K562 (cell line): ENCODE results near the gene LTBP1. TPM values are rescaled to one million over a fixed set of nuclear protein-coding genes. Genes with fewer than 3 reads are reported as not detected.

Experiments
- CSDE1 ChIP-seq, 2 experiments: fragments of 450-650 bp; IDR thresholded peaks; 2 replicates each; pipeline ENCODE4 v1.6.1; 2016; ENCODE audit warnings: mild to moderate bottlenecking in 1 of 2
- DLX4 ChIP-seq: fragments of 250-450 bp; sonication (Bioruptor Pico); IDR thresholded peaks from 2 replicates; pipeline ENCODE4 v1.6.1; 2021; ENCODE audit warnings: mild to moderate bottlenecking
- FOXA3 ChIP-seq, 2 experiments: fragments of 450-650 bp in 1 of 2; sonication (generic) in 1 of 2; formaldehyde crosslinking; IDR thresholded peaks in 1 of 2; conservative IDR thresholded peaks in 1 of 2; 2 replicates each; pipeline versions ENCODE4 v1.4.0 to v1.8.0; 2020 to 2022; ENCODE audit warnings: mild to moderate bottlenecking in 2 of 2, missing genetic modification reagents in 1 of 2
- GATA2 ChIP-seq: sonication (generic); formaldehyde crosslinking; IDR thresholded peaks from 2 replicates; pipeline ENCODE4 v1.4.0; 2020; ENCODE audit warnings: mild to moderate bottlenecking, missing genetic modification reagents
- HDAC3 ChIP-seq: fragments of 450-650 bp; IDR thresholded peaks from 2 replicates; pipeline ENCODE4 v1.6.1; 2018; ENCODE audit warnings: borderline replicate concordance, mild to moderate bottlenecking, moderate library complexity; ENCODE audit not compliant: partially characterized antibody
- HNRNPK ChIP-seq: fragments of 200-400 bp; formaldehyde crosslinking; IDR thresholded peaks from one replicate; pipeline ENCODE4 v1.6.1; 2018; ENCODE audit warnings: mild to moderate bottlenecking, low read depth, low read length; ENCODE audit not compliant: poor library complexity, severe bottlenecking
- MBD2 ChIP-seq: sonication (generic); IDR thresholded peaks from 2 replicates; pipeline ENCODE4 v1.6.1; 2016; ENCODE audit warnings: low read depth, borderline replicate concordance
- NUFIP1 ChIP-seq: fragments of 450-650 bp; IDR thresholded peaks from 2 replicates; pipeline ENCODE4 v1.6.1; 2018; ENCODE audit not compliant: partially characterized antibody
- PYGO2 ChIP-seq: fragments of 450-650 bp; IDR thresholded peaks from 2 replicates; pipeline ENCODE4 v1.6.1; 2016; ENCODE audit warnings: mild to moderate bottlenecking, missing genetic modification characterization, moderate library complexity, missing compliant biosample characterization
- SNIP1 ChIP-seq: fragments of 450-650 bp; IDR thresholded peaks from 2 replicates; pipeline ENCODE4 v1.7.1; 2017; ENCODE audit warnings: low read depth, mild to moderate bottlenecking
- TRIM25 ChIP-seq: fragments of 450-650 bp; IDR thresholded peaks from 2 replicates; pipeline ENCODE4 v1.7.0; 2016; ENCODE audit warnings: borderline replicate concordance
- ZBTB11 ChIP-seq, 3 experiments: fragments of 200-800 bp in 1 of 3; fragments of 250-450 bp in 1 of 3; fragments of 450-650 bp in 1 of 3; sonication (Bioruptor Pico) in 1 of 3; sonication (Bioruptor generic) in 1 of 3; formaldehyde crosslinking in 1 of 3; IDR thresholded peaks; 2 replicates each; pipeline versions ENCODE4 v1.6.1 to v1.8.0; 2016 to 2022; ENCODE audit warnings: mild to moderate bottlenecking in 2 of 3, missing genetic modification characterization in 2 of 3, missing compliant biosample characterization in 1 of 3, moderate library complexity in 1 of 3
- ZNF592 ChIP-seq: fragments of 450-650 bp; IDR thresholded peaks from 2 replicates; pipeline ENCODE4 v1.6.1; 2017; ENCODE audit warnings: antibody characterized with exemption, mild to moderate bottlenecking
- ZNF707 ChIP-seq: fragments of 250-450 bp; sonication (Bioruptor Pico); conservative IDR thresholded peaks from 2 replicates; pipeline ENCODE4 v1.8.0; 2022; ENCODE audit warnings: inconsistent platforms, mild to moderate bottlenecking, moderate library complexity
- polyA plus RNA-seq, 8 experiments: library from polyadenylated mRNA; depleted of rRNA in 4 of 8; stranded (reverse) in 5 of 8; unstranded in 3 of 8; fragments of >200 nt; fragmentation: Nextera tagmentation in 2 of 8; fragmentation: Illumina TruSeq in 1 of 8; extraction: Ambion mirVana in 2 of 8; extraction: Trizol in 1 of 8; gene quantifications; 2 replicates each; pipeline versions ENCODE4 v1.2.1 to v1.2.3, GENCODE V29; 2011 to 2014; ENCODE audit warnings: inconsistent platforms in 1 of 8, missing spikeins in 1 of 8
- total RNA-seq, 7 experiments: library from RNA; depleted of rRNA in 6 of 7; stranded (reverse); fragments of >200 nt in 6 of 7; fragmentation: Illumina TruSeq in 2 of 7; extraction: Trizol in 2 of 7; gene quantifications; 2 replicates each; pipeline versions ENCODE4 v1.2.1 to v1.2.3, GENCODE V29; 2011 to 2021; ENCODE audit warnings: low replicate concordance in 1 of 7

LTBP1 gene
- total and polyA plus RNA-seq, 9 of the 15 experiments (the other 6 are each of a cell fraction or from before 2014, with no cell fraction given) = 3.6 to 16.4 (median 8.5) TPM

GRCh38 chr2:32947484-32948143, 861 bp downstream of the LTBP1 start (continued):
- TF ChIP-seq NUFIP1 (no peak), ZNF707 (CRISPR knock-in tag) (no peak), GATA2 (CRISPR knock-in tag) (no peak), ZNF592 (no peak), SNIP1 (no peak), MBD2 (no peak), ZBTB11 (CRISPR knock-in tag; IDR thresholded peaks at IDR 0.05) (no peak), DLX4 (CRISPR knock-in tag) (no peak), CSDE1 (IDR thresholded peaks at IDR 0.05) (no peak), HDAC3 (no peak), TRIM25 (no peak), PYGO2 (tag) (no peak), HNRNPK (no peak), FOXA3 (CRISPR knock-in tag; conservative IDR thresholded peaks at IDR 0.05 in 1 of 2, IDR thresholded peaks at IDR 0.05 in 1 of 2) (peak in 1 of 2 experiments; percentile 36; a peak in 1 of 4 replicates)
